DMS153 (cell line): ENCODE data around the gene PCGF2.
"Not testable (repeated sequence)": the region's sequence is repeated elsewhere in the genome, so short reads cannot be mapped to it uniquely, and the experiment has no call there.

Experiments used
- DNase-seq: peaks from one replicate; lab custom pipeline; 2025; lab: John Stamatoyannopoulos, UW

PCGF2 gene

DNA sequence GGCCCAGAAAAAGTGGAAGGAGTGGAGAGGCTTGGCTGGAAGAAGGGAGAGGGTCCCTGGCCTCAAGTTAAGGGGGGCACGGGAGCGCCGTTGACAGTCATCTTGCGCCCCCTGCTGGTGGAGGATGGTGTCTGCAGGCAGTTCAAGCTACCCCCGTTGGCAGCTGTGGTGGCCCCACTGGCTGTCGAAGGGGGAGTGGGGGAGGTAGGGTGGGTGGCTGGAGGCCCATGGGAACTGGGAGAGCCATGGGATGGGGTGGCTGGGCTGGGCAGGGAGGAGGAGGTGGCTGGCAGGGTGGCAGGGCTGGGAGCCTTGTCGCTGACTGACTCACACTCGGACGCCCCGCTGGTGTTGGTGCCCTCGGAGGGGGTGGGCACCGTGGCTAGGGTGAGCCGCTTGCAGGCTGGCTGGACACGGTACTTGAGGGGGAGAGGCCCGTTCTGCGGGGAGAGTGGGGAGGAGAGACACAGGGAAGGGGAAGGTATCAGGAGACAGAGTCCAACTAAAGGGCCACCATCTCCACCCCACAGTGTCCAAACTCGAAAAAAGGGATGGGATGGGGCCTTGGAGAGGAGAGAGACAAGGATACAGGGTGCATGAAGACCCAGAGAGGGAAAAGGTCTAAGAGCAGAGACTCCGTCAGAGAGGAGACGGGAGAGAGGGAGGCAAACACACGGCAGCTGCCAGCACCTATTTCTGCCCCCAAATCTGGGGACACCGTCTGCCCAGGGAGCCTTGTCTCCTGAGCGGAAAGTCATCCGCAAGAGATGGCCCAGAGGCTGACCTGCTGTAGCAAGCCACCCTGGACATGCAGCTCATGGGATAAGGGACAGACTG lies 12.8 kb downstream of the PCGF2 start:
- no peak for DNase-seq

DNA sequence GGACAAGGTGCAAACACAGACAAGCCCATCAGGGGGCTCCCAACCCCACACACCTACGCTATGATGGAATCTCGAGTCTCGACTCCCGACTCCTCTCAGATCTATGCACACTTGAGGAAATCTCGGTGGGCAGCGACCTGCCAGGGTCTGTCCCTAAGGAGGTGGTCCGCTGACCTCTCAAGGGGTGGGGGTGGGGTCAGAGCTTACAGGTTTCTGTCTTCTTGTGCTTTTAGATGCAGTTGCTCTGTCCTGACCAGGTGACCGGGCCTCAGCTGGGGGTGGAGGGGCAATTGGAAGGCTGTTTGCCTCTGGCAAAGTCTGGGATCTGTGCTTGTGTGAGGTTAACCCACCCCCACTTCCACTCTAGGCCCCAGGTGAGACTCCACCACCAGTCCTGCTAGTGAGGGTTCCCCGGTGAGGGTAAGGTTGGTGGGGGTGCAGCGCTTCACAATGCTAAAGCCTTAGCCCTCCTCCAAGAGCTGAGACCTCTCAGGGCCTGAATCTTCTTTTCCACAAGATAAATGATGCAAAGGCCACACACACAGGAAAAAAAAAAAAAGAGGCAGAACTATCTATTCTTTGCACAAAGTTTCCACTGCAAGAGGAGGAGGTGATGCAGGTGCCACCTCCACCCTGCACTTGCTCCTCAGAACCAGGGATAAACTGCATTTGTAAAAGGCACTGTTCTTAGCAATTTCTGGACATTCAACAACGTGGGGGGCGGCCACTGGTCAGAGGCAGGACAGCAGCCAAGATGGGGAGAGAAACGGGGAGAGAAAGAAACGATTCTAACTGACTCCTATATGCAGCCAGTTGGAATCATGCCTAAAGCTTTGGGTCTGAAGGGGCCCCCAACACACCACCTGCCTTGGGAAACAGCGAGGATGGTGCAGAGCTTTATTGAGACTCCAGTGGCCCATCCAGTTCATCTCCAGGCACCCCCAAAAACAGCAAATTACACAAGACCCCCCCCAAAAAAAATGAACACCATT lies 13.9 kb downstream of the PCGF2 start:
- DNase-seq, result no peak

DNA sequence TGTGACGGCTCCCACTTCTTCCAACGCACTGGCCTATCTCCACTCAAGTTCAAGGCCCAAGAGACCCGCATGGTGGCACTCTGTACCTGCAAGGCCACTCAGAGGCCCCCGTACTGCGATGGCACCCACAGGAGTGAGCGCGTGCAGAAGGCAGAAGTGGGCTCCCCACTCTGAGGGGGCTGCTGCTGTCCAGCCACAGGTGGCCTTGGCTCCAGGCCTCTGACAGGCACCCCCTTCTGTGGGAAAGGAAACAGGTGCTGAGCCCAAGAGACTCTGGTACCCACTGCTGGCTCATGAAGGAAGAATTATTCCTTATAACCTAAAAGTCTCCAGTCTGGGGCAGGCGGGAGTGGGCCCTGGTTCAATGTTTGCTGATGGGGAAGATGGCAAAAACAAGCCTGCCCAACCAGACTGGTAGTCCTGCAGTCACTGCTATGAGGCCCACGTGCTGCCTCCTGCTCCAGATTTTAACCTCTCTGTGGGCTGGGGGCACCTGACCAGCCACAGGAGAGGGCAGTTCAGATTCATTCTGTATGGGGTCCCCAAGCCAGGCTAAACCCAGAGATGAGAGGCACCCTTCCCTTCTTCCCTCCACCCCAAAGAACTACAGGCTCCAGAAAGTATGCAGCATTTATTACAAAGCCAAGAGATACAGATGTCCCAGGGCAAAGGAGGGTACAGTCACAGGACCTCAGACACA lies 14.7 kb downstream of the PCGF2 start:
- DNase-seq, result no peak

DNA sequence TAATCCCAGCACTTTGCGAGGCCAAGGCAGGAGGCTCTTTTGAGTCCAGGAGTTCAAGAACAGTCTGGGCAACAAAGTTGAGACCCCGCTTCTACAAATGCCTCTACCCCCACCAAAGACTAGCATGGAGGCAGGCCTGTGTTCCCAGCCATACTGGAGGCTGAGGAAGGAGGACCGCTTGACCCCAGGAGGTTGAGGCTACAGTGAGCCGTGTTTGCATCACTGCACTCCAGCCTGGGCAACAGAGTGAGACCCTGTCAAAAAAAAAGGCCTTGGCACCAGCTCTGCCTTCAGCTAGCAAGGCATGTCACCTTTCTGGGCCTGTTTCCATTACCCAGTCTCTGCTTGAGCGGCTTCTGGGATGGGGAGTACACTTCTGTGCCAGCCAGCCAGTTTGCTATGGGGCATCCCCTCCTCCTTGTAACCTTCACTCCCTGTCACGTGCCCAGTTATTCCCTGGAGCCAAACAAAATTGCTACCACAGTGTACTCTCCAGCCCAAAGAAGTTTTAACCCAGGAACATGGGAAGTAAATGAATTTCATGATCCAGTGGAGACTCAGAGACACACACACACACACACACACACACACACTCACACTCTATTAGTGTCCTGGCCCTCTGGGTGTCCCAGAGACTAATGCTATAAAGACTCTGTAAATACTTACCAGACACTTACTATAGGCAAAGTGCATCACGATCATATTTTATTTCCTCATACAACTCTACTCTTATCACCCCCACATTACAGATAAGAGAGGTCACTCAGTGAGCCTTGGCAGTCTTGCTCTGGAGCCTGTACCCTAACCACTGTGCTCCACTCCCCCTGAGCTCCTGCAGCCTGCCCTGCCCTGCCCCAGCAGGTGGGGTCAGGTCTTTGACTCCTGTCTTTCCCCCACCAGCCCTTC lies 15.5 kb downstream of the PCGF2 start:
- DNase-seq, result no peak

DNA sequence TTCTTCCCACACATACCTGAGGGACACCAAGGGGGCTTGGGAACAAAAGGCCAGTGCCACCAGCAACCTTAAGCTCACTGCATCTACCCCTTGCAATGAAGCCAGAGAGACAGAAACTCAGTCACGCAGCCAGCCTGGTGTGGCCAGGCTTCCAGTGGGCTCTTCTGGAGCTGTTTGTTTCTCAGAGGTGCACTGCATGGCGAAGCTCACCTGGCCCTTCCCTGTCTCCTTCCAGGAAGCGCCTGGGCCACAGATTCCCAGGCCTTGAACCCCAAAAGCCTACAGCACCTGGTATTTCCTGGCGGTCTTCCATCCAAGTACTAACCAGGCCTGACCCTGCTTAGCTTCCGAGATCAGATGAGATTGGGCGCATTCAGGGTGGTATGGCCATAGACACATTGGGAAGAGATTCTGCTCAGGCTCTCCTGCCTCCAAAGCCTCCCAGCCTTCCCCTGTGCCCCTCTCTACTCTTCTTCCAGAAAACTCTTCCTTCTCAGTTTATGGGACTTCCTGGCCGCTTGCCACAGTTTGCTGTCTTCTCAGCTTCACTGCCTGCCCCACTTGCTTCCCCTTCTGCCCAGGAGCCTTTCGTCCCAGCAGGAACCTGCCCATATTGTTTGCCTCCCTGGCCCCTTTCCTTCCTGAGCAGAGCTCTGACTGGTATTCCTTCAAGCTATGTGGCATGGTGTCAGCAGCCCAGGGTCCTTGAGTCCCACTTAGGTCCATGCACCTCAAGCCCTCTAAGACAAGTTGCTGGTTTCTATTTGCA lies 16.4 kb downstream of the PCGF2 start:
- no peak for DNase-seq

DNA sequence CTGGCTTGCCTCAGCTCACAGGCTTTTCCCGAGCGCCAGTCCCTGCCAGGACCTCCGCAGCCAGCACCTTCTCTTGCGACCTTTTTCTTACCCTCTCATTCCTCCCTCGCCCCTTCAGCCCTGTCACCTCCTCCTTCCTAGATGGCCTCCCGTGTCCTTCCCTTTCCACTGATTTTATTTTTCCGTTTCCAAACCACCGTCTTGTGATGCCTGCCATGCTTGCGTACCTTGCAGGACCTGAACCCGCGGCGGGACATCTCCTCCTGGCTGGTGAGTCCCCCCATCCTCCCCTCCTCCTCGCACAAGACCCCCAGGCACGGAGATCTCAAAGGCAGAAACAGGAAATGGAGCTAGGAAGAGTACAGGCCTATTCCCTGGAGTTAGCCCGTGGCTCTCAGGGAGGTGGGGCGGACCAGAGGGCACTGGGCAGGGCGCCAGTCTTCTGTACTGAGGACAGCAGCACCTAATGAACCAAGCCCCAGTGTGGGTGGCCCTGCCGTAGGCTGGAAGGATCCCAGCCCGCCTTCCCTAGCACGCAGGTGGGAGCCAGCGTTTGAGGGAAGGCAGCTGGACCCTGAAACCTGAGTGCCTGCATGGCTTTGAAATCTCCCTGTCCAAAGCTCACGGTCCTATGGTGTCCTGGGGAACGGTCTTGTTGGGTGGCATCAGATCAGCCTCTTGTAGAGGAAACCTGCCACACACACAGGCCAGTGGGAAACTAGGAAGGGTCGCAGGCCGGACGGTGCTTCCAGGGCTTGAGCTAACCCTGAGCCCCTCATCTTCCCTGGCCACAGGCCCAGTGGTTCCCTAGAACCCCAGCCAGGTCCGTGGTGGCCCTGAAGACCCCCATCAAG lies 17.4 kb downstream of the PCGF2 start:
- peak; percentile 61 for DNase-seq

DNA sequence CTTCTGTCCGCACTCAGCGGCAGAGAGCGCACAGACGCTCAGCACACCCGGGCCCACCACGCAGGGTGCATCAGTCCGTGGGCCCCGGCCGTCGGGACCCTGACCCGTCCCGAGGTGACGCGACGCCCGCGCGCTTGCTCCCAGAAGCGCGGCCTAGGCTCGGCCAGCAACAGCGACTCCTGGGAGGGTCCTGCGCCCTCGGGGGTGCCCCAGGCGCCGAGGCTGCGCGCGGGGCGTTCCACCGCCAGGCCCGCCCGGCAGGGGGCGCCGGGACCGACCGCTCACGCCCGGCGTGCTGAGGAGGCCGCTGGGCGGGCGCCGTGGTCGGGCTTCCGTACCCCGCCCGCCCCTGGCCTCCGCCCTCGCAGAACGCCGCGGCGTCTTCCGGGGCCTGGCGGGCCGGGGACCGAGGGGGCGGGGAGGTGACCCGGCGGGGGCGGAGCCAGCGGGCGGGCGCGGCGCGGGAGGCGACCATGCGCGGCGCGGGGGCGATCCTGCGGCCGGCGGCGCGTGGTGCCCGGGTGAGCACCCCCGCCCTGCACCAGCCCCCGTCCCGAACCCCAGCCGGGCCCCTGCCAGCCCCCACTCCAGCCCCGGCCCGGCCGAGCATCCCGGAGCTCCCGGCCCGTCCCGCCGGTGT lies 18.1 kb downstream of the PCGF2 start, which contains the start of gene CISD3:
CISD3 (plus strand) TSS at position 456 of the 640 bp plus-strand sequence; CDS start at position 474, 18 bp downstream.
- peak; percentile 66 for DNase-seq

DNA sequence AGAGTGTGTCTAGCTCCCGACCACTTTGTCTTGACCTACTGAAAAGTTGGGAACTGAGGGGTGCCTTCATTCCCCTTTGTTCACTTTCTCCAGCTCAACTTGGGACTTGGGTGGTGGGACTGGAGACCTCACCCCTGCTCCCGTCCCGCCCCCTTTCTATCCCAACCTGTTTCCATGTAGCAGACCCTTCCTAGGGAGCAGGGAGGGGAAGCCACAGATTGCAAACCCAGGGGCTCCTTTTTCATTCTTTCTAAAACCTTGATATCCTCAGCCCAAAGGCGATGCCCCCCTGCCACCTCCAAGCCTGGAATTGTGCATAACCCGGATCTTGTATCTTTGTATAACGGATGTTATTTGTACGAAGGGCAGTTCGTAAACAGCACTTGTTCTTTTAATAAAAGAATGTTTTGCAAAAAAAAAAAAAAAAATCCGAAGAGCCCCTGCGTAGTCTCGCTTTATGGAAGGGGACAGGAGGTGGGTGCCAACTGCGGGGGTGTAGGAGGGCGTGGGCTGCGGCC lies 18.7 kb downstream of the PCGF2 start:
- DNase-seq, result no peak

- no peak for DNase-seq
Observed at GRCh38 chr17:38728290-38728831, 19.8 kb downstream of the PCGF2 start.

GRCh38 chr17:38727736-38728135 lies 20.4 kb downstream of the PCGF2 start:
- no peak for DNase-seq

GRCh38 chr17:38726145-38726544 lies 22.0 kb downstream of the PCGF2 start:
- DNase-seq, result not testable (repeated sequence)

DNA sequence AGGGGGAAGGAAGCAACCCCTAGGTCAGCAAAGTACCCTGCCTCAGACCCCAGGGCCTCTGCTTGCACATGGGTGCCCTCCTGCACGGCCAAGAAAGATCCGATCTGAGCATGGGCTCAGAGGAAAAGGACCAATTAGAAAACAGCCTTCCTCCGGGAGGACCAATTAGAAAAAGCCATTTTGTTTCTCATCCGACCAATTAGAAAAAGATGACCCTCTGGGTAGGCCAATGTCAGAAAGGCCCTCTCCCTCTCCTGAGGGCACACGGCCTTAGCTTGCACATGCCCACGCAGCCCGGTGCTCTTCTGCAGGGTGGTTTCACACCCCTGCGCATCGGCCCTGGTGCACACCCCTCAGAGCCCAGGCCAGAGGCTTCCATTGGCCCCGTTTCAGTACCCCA lies 23.1 kb downstream of the PCGF2 start:
- DNase-seq, result no peak

DNA sequence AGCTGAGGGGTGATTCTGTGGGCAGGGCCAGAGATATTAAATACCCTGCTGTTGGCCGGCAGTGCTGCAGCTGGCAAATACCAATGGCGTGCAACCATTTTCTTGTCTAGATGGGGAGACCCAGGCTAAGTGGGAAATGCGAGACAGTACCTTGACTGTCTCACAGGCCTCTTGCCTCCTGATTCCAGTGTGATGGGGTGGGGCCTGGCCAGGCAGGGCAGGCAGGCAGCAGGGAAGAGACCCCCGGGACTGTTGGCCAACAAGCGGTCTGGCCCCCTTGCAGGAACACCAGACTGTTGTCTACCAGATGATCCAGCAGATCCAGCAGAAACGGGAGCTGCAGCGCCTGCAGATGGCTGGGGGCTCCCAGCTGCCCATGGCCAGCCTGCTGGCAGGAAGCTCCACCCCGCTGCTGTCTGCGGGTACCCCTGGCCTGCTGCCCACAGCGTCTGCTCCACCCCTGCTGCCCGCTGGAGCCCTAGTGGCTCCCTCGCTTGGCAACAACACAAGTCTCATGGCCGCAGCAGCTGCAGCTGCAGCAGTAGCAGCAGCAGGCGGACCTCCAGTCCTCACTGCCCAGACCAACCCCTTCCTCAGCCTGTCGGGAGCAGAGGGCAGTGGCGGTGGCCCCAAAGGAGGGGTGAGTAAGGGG lies 23.7 kb downstream of the PCGF2 start:
- DNase-seq, result peak; percentile 79

- DNase-seq, result no peak
Observed at GRCh38 chr17:38721802-38722201, 26.3 kb downstream of the PCGF2 start.

DNA sequence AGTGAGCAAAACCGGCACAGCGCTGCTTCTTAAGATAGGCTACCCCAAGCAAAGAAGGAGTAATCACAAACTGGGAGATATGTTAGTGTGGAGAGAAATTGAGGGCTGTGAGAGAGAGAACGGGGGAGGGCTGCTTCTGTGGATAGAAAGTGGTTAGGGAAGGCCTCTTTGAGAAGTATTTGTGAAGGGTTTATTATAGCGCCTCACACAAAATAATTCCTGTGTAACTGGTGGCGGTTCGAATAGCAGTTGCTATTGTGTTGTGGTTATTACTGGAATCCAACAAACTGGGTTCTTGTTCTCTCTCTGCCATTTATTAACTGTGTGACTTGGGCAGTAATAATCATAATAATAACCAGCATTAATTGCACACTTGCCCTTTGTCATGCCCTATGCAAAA lies 27.2 kb downstream of the PCGF2 start:
- DNase-seq, result no peak

- no peak for DNase-seq
Observed at GRCh38 chr17:38719943-38720641, 28.0 kb downstream of the PCGF2 start.

- DNase-seq, result no peak
Observed at GRCh38 chr17:38719289-38719942, 28.7 kb downstream of the PCGF2 start.
